Sciatic nerve (tissue), 2 donors: Measurements from ENCODE around the gene TMEM11. TPM values are rescaled to one million over a fixed set of nuclear protein-coding genes. Genes with fewer than 3 reads are reported as not detected.

Experiments
- ATAC-seq: fragments of 200-7000 bp; cut with Tn5 transposase; one replicate; pipeline ENCODE4 v1.9.1; 2020; ENCODE audit warnings: mild to moderate bottlenecking, moderate library complexity
- DNase-seq: peaks from one replicate; pipeline ENCODE4 v3.0.0-alpha.2; 2020; ENCODE audit warnings: low spot score
- intact Hi-C: fragments of 100-400 bp; cut with DNase I; formaldehyde crosslinking; loops from one replicate; pipeline ENCODE4 v1.14.2; 2022
- total RNA-seq: library from RNA; stranded (reverse); fragmentation: NEBNext Ultra II Directional; extraction: Animal tissue kit (Norgen Biotek cat#: 25700); gene quantifications from one replicate; pipeline ENCODE4 v1.2.1, GENCODE V29; 2021
- donor health status: DM: no; HTN: no; CAD: no.
- donor health status: DM: no; HTN: no; CAD: no.

The TMEM11 gene
- total RNA-seq, 1 donor from 2014 or later = 16.6 TPM

- intact Hi-C loops = loop anchor here (10.0 kb wide), 2 partner anchors 59 to 91 kb away; partner anchors contain the start of gene DHRS7B
- no peak for ATAC-seq
- no peak for DNase-seq
Observed at GRCh38 chr17:21215935-21216334, 2.0 kb upstream of the TMEM11 start.

- DNase-seq (peak; percentile 65), ATAC-seq (peak; percentile 3)
- intact Hi-C loops = loop anchor here (10.0 kb wide), 2 partner anchors 60 to 90 kb away; partner anchors contain the start of gene DHRS7B
Observed at GRCh38 chr17:21214777-21215541, 998 bp upstream of the TMEM11 start.

- ATAC-seq (peak; percentile 25), DNase-seq (no peak)
- intact Hi-C loops = loop anchor here (10.0 kb wide), 2 partner anchors 61 to 89 kb away; partner anchors contain the start of gene DHRS7B
Observed at GRCh38 chr17:21213638-21214014, 335 bp downstream of the TMEM11 start.

GRCh38 chr17:21212826-21213637 lies 929 bp downstream of the TMEM11 start:
- ATAC-seq (no peak), DNase-seq (no peak)
- intact Hi-C loops = loop anchor here (10.0 kb wide), 2 partner anchors 62 to 88 kb away; partner anchors contain the start of gene DHRS7B

- ATAC-seq (no peak), DNase-seq (no peak)
- intact Hi-C loops = loop anchor here (10.0 kb wide), 2 partner anchors 63 to 87 kb away; partner anchors contain the start of gene DHRS7B
Observed at GRCh38 chr17:21211825-21212479, 2.0 kb downstream of the TMEM11 start.

GRCh38 chr17:21210411-21211076 lies 3.4 kb downstream of the TMEM11 start:
- ATAC-seq = no peak
- intact Hi-C loops = loop anchor here (10.0 kb wide), 2 partner anchors 64 to 86 kb away; partner anchors contain the start of gene DHRS7B
- no peak for DNase-seq

- ATAC-seq (no peak), DNase-seq (no peak)
- intact Hi-C loops = loop anchor here (10.0 kb wide), 2 partner anchors 65 to 85 kb away; partner anchors contain the start of gene DHRS7B
Observed at GRCh38 chr17:21209511-21210175, 4.3 kb downstream of the TMEM11 start.

- intact Hi-C loops = no loop called here
- no peak for ATAC-seq
- DNase-seq = no peak
Observed at GRCh38 chr17:21208352-21208751, 5.6 kb downstream of the TMEM11 start.

GRCh38 chr17:21204935-21205334 lies 9.0 kb downstream of the TMEM11 start:
- ATAC-seq (peak; percentile 16), DNase-seq (no peak)
- intact Hi-C loops = no loop called here

GRCh38 chr17:21202512-21202911 lies 11.4 kb downstream of the TMEM11 start:
- intact Hi-C loops = no loop called here
- ATAC-seq (no peak), DNase-seq (no peak)

- DNase-seq = no peak
- intact Hi-C loops = no loop called here
- no peak for ATAC-seq
Observed at GRCh38 chr17:21201874-21202273, 12.1 kb downstream of the TMEM11 start.

GRCh38 chr17:21201298-21201595 lies 12.7 kb downstream of the TMEM11 start:
- ATAC-seq (no peak), DNase-seq (no peak)
- intact Hi-C loops = no loop called here

- DNase-seq (no peak), ATAC-seq (no peak)
- intact Hi-C loops = no loop called here
Observed at GRCh38 chr17:21200590-21201297, 13.2 kb downstream of the TMEM11 start.

- no peak for ATAC-seq
- no peak for DNase-seq
- intact Hi-C loops = no loop called here
Observed at GRCh38 chr17:21199856-21200255, 14.1 kb downstream of the TMEM11 start.

- DNase-seq (no peak), ATAC-seq (no peak)
- intact Hi-C loops = no loop called here
Observed at GRCh38 chr17:21199311-21199710, 14.7 kb downstream of the TMEM11 start.

GRCh38 chr17:21198411-21198810 lies 15.6 kb downstream of the TMEM11 start:
- intact Hi-C loops = no loop called here
- DNase-seq (no peak), ATAC-seq (no peak)

GRCh38 chr17:21196126-21196525 lies 17.8 kb downstream of the TMEM11 start:
- ATAC-seq (no peak), DNase-seq (no peak)
- intact Hi-C loops = no loop called here

- intact Hi-C loops = no loop called here
- peak; percentile 89 for ATAC-seq
Observed at GRCh38 chr17:21194703-21195102, 19.3 kb downstream of the TMEM11 start.

More at GRCh38 chr17:21194703-21195102, 19.3 kb downstream of the TMEM11 start:
- DNase-seq = peak; percentile 70
